HTERT RPE-1 (cell line): ENCODE measurements around the gene TRIM40.
"Not testable (repeated sequence)": the region's sequence is repeated elsewhere in the genome, so short reads cannot be mapped to it uniquely, and the experiment has no call there.

Experiments
- in situ Hi-C: fragments of 300-500 bp; cut with MboI; formaldehyde crosslinking; loops from 4 replicates; pipeline ENCODE4 v1.14.3; 2020; ENCODE audit warnings: low sequenced_read_pairs

TRIM40 gene

GRCh38 chr6:30162265-30163089, 26.5 kb downstream of the TRIM40 start:
- in situ Hi-C loops: no loop called here

GRCh38 chr6:30163090-30163917, 27.4 kb downstream of the TRIM40 start, which contains the start of gene TRIM15:
Gene TRIM15, plus strand, starts transcription at chr6:30163546. Its CDS starts 139 bp downstream, at chr6:30163685.
- in situ Hi-C loops: no loop called here

GRCh38 chr6:30163918-30164654, 28.1 kb downstream of the TRIM40 start:
- in situ Hi-C loops: no loop called here

- in situ Hi-C loops: no loop called here
Observed at GRCh38 chr6:30164714-30165113, 28.8 kb downstream of the TRIM40 start.

DNA sequence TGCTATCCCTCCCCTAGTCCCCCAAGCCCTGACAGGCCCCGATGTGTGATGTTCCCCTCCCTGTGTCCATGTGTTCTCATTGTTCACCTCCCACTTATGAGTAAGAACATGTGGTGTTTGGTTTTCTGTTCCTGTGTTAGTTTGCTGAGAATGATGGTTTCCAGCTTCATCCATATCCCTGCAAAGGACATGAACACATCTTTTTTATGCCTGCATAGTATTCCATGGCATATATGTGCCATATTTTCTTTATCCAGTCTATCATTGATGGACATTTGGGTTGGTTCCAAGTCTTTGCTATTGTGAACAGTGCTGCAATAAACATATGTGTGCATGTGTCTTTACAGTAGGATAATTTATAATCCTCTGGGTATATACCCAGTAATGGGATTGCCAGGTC, 29.3 kb downstream of the TRIM40 start:
- in situ Hi-C loops: not testable (repeated sequence)

- in situ Hi-C loops: no loop called here
Observed at GRCh38 chr6:30167101-30167500, 31.2 kb downstream of the TRIM40 start.

DNA sequence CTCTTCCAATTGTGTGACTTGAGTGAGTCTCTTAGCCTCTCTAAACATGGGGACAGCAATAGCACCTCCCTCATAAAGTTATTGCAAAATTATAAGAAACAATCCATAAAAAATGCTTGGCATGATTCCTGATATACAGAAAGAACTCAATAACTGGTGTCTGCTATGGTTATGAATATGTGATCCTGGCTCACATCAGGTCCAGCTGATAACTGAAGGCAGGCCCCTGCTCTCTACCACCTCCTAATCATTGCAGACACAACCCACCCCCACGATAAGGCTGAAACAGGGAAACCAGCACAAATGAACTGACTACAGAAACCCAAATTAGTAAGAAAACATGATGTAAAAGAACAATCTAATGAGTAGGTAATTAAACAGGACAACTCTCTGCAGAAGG, 32.8 kb downstream of the TRIM40 start:
- in situ Hi-C loops: no loop called here

- in situ Hi-C loops: no loop called here
Observed at GRCh38 chr6:30169658-30170614, 34.0 kb downstream of the TRIM40 start.

DNA sequence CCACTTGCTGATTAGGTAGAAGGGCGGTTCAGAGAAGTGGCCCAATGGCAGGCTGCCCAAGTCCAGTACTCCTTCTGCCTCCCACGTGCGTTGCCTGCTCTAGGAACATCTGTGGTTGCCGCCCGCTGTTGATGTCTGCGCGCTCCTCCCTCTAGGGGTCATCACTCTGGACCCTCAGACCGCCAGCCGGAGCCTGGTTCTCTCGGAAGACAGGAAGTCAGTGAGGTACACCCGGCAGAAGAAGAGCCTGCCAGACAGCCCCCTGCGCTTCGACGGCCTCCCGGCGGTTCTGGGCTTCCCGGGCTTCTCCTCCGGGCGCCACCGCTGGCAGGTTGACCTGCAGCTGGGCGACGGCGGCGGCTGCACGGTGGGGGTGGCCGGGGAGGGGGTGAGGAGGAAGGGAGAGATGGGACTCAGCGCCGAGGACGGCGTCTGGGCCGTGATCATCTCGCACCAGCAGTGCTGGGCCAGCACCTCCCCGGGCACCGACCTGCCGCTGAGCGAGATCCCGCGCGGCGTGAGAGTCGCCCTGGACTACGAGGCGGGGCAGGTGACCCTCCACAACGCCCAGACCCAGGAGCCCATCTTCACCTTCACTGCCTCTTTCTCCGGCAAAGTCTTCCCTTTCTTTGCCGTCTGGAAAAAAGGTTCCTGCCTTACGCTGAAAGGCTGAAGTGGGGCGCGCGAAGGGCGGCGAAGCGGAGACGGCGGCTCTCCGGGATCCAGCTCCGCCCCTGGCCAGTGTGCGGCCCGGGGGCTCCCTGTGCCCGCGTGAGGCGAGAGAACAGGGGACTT, 35.9 kb downstream of the TRIM40 start:
- in situ Hi-C loops: no loop called here

GRCh38 chr6:30172681-30173080, 36.7 kb downstream of the TRIM40 start:
- in situ Hi-C loops: no loop called here

- in situ Hi-C loops: no loop called here
Observed at GRCh38 chr6:30175765-30176164, 39.8 kb downstream of the TRIM40 start.

DNA sequence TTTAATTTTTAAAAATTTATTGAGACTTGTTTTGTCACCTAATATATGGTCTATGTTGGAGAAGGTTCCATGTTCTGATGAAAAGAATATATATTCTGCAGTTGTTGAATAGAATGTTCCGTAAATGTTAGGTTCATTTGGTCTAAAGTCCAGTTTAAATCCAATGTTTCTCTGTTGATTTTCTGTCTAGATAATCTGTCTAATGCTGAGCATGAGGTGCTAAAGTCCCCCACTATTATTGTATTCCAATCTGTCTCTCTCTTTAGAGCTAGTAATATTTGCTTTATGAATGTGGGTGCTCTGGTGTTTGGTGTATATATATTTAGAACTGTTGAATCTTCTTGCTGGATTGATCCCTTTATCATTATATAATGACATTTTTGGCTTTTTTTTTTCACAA, 42.9 kb downstream of the TRIM40 start:
- in situ Hi-C loops: no loop called here

DNA sequence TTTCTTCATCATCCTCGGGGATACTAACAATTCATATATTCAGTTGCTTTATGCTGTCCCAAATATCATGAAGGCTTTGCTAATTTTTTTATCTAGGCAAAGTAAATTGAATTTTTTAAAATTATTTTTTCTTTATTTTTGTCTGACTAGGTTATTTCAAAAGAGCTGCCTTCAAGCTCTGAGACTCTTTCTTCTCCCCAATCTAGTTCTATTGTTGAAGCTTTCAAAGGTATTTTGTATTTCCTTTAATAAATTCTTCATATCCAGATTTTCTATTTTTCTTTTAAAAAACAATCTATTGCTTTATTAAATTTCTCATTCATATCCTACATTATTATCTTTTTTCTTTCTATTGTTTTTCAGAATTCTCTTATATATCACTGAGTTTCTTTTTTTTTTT, 44.2 kb downstream of the TRIM40 start:
- in situ Hi-C loops: no loop called here

DNA sequence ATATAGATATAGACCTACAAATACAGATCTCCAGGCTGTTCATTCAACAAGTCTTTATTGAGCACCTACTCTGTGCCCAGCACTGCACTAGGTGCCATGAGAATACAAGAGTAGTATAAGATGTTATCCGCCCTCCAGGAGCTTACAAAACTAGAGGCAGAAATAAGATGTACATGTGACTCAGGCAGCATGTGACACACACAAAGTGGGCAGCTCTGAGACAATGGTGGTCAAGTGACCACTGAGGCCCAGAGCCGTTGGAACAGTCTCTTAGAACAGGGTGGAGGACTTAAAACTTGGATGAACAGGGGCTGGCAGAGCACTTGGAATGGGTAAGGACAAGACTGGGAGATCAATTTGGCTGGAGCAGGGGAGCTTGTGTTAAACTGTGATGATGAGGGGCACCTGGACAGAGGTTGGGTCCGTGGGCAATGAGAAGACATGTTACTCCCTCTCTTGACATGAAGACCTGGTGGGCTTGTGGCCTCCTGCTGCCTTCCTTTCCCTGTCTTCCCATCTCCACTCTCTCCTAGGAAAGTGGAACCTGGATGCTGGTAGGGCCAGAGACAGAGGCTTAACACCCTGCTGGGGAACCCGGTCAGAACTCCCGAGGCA, 48.6 kb downstream of the TRIM40 start:
- in situ Hi-C loops: no loop called here

DNA sequence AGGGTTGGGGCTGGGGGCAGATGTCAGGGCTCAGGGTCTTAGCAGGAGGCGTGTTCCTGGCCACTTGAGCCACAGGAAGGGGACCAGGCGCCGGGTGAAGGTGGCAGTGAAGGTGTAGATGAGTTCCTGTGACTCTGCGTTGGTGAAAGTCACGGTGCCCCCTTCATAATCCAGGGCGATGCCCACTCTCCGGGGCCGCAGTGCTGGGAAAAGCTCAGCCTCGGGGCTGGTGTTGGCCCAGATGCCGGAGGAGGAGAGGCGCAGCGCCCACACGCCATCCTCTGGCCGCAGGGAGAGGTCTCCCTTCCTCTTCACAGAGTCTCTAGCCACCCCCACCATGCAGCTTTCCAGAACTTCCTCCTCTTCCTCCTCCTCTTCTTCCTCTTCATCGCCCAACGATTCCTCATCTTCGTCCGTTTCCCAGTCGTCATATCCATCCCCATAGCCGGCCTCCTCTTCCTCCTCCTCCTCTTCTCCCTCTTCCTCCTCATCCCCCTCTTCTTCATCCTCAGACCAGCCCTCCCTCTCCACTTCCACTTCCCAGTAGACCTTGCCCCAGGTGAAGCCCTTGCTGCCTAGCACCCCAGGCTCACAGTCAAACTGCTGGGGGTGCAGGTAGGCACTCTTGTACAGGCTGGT, 50.0 kb downstream of the TRIM40 start:
- in situ Hi-C loops: no loop called here

DNA sequence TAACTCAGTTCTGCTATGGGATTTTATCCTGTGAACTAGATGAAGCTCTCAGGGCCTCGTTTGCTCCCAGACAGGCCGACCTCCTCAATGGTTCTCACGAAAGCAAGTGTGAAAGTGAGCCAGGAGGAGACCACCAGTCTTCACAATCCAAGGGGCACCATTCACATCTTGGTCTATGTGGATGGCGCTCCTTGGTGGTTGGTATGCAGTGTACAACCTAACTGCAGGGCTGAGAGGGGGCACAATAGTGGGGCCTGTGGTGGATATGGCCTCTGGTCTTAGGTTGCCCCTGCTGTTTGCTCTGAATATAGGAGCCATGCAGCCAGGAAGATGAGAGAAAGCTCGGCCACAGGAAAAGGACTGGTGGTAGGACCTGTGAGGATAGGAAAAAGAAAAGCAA, 52.6 kb downstream of the TRIM40 start:
- in situ Hi-C loops: no loop called here

GRCh38 chr6:30192076-30192475, 56.1 kb downstream of the TRIM40 start:
- in situ Hi-C loops: no loop called here
